ENCODE results near the gene EEF2K. TPM values are rescaled to one million over a fixed set of nuclear protein-coding genes. Genes with fewer than 3 reads are reported as not detected.

EEF2K gene
- total RNA-seq, 2 donors from 2014 or later = 58.2 to 75.1 TPM

DNA sequence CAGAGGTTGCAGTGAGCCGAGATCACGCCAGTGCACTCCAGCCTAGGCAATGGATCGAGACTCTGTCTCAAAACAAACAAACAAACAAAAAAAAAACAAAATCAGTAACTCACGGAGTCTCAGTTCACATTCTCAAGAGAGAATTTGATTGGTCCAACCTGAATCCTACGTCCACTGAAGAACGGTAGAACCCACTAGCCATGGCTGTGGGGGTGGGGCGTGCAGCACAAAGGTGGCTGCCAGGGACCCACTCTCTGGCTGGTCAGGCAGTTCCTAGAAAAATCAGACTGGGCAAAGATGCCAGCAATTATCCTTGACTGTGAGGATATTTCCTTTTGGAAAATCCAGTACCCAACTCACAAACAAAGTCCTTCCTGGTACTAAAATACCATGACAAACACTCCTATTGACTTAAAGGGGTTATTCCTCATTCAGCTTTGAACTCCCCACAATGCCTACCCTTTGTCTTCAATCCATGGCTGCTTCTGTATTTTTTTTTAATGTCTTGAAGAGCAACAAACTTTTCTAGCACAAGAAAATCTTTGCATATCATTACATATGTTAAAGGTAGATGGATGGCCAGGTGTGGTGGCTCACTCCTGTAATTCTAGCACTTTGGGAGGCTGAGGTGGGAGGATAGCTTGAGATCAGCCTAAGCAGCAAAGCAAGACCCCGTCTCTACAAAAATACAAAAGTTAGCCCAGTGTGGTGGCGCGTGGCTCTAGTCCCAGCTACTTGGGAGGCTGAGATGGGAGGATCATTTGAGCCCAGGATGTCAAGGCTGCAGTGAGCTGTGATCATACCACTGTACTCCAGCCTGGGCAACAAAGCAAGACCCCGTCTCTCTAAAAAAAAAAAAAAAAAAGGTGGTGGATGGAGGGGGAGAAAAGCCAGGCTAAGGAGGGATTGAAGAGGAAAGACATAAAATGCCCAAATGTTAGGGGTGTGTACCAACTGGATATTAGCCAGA is 87.3 kb downstream of the EEF2K start:
- no peaks in the 10 kb centered on the region for H3K27me3 ChIP-seq (replicated peaks; ENCODE audit: insufficient read depth)
- no peaks in the 10 kb centered on the region for H3K36me3 ChIP-seq
- WGBS = 91% methylated on average over 11 of the region's 11 CpGs
- no peak overlapping the region for H3K27ac ChIP-seq
- H3K9me3 ChIP-seq = no peaks in the 10 kb centered on the region
- H3K4me3 ChIP-seq = no peak overlapping the region
- TF ChIP-seq, protein P1, sequence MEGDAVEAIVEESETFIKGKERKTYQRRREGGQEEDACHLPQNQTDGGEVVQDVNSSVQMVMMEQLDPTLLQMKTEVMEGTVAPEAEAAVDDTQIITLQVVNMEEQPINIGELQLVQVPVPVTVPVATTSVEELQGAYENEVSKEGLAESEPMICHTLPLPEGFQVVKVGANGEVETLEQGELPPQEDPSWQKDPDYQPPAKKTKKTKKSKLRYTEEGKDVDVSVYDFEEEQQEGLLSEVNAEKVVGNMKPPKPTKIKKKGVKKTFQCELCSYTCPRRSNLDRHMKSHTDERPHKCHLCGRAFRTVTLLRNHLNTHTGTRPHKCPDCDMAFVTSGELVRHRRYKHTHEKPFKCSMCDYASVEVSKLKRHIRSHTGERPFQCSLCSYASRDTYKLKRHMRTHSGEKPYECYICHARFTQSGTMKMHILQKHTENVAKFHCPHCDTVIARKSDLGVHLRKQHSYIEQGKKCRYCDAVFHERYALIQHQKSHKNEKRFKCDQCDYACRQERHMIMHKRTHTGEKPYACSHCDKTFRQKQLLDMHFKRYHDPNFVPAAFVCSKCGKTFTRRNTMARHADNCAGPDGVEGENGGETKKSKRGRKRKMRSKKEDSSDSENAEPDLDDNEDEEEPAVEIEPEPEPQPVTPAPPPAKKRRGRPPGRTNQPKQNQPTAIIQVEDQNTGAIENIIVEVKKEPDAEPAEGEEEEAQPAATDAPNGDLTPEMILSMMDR (IDR thresholded peaks at IDR 0.05) = no peak
- TF ChIP-seq POLR2A (IDR thresholded peaks at IDR 0.05) (no peak), POLR2AphosphoS5 (IDR thresholded peaks at IDR 0.05) (no peak)
- intact Hi-C loops (cut with DNase I) = no loop called here
- H3K4me1 ChIP-seq (replicated peaks) = no peaks in the 10 kb centered on the region
- no peak for DNase-seq (ENCODE audit: low spot score)

DNA sequence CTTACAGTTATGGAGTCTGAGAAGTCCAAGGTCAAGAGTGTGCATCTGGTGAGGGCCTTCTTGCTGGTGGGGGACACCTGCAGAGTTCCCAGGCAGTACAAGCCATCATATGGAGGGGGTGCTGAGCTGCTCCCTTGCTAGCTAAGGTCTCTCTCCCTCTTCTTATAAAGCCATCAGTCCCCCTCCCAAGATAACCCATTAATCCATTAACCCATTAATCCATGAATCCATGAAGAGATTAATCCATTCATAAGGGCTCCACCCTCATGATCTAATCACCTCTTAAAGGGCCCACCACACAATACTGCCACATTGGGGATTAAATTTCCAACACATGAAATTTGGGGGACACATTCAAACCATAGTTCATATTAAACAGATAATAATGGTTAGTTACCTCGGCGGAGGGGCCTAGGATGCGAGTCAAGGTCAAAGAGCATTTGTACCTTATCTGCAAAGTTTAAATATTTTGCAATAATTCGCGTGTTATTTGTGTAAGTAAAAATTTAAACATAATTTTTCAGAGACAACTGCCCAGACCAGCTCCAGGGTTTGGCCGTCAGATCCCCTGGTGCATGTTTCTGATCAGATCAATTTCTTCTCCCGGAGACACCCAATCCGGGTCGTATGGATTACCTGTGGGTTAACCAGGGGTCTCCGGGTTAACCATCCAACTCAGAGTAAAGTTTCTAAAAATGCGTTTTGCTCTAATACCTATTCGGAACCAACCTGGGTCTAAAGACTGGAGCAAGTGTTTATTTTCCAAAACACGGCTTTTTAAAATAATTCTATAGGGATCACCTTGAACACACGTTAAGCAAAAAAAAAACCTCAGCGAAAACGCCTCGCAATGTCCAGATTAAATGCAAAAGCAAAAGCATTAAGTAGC is 90.4 kb downstream of the EEF2K start:
- no peaks in the 10 kb centered on the region for H3K9me3 ChIP-seq

DNA sequence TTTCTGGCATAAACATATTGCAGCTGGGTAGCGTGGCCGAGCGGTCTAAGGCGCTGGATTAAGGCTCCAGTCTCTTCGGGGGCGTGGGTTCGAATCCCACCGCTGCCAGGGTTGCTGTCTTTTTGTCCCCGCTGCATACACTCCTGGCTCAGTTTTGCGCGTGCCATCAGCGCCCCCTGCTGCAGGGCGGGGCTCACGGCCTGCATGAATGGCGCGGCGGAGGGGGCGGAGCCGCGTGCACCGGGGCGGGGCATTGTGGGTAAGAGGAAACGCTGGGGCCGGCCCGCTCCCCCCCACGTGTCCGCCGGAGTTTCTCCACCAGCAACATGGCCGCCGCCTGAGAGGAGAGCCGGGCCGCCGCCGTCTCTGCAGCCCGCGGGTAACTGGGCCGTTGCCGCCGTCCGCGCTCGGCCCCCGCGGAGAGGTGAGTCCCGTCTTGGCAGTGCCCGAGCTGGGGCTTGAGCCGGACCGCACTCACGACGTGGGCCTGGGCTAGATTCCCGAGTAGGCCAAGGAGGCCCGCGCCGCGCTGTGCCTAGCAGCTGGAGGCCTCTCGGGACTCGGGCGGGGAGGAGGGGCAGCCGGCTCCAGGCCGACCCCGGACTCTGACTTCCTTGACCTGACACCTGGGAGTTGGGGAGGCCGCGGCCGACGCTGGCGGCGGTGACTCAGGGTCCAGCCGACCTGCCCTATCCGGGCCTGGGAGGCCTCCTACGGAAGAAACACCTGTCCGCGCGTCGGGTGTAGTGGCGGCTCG is 91.2 kb downstream of the EEF2K start, which contains the start of gene POLR3E:
POLR3E (plus strand) TSS at position 296 of the 757 bp plus-strand sequence. CDS start 5,560 bp downstream, outside the sequence.
- intact Hi-C loops (cut with DNase I) = loop anchor here (2.0 to 5.0 kb wide), 2 partner anchors 102 to 290 kb away; partner anchors contain the start of gene MOSMO
- Histone ChIP-seq H3K9me3 (no peaks in the 10 kb centered on the region), H3K4me3 (peak within 1 kb of the TSS; percentile 78 to 91), H3K27ac (peak within 1 kb of the TSS; percentile 92 to 96), H3K36me3 (no peaks in the 10 kb centered on the region), H3K4me1 (replicated peaks) (peaks cover 5% of the 10 kb centered on the region), H3K27me3 (replicated peaks; ENCODE audit: insufficient read depth) (no peaks in the 10 kb centered on the region)
- DNase-seq (ENCODE audit: low spot score) = peak; percentile 99
- TF ChIP-seq, protein P1 (IDR thresholded peaks at IDR 0.05) = peak; percentile 95 to 100 (median 99)
- TF ChIP-seq POLR2AphosphoS5 (IDR thresholded peaks at IDR 0.05) (peak; percentile 95), POLR2A (IDR thresholded peaks at IDR 0.05) (peak; percentile 73)
- under 1% methylated on average over 42 of the region's 76 CpGs for WGBS

More for the DNA sequence above, 90.4 kb downstream of the EEF2K start:
- WGBS = 2% methylated on average over 17 of the region's 17 CpGs
- peak overlapping the region; percentile 56 to 92 for H3K27ac ChIP-seq
- intact Hi-C loops (cut with DNase I) = loop anchor here (2.0 to 5.0 kb wide), 2 partner anchors 102 to 289 kb away; partner anchors contain the start of gene MOSMO
- TF ChIP-seq POLR2A (IDR thresholded peaks at IDR 0.05) (no peak), POLR2AphosphoS5 (IDR thresholded peaks at IDR 0.05) (no peak)
- TF ChIP-seq, protein P1 (IDR thresholded peaks at IDR 0.05) = no peak
- peak overlapping the region; percentile 37 to 91 for H3K4me3 ChIP-seq
- no peaks in the 10 kb centered on the region for H3K36me3 ChIP-seq
- H3K27me3 ChIP-seq (replicated peaks; ENCODE audit: insufficient read depth) = no peaks in the 10 kb centered on the region
- peaks cover 5% of the 10 kb centered on the region for H3K4me1 ChIP-seq (replicated peaks)
- no peak for DNase-seq (ENCODE audit: low spot score)

Data from prostate gland (tissue), 2 donors.